GM19467 (cell line): ENCODE measurements around the gene CTNNA3.
"Not testable (repeated sequence)": the region's sequence is repeated elsewhere in the genome, so short reads cannot be mapped to it uniquely, and the experiment has no call there.

Experiments
- ATAC-seq: cut with Tn5 transposase; IDR thresholded peaks from one replicate; pipeline ENCODE4 v1.9.1; 2021; ENCODE audit warnings: mild to moderate bottlenecking, moderate library complexity; ENCODE audit not compliant: unreplicated experiment

The CTNNA3 gene

DNA sequence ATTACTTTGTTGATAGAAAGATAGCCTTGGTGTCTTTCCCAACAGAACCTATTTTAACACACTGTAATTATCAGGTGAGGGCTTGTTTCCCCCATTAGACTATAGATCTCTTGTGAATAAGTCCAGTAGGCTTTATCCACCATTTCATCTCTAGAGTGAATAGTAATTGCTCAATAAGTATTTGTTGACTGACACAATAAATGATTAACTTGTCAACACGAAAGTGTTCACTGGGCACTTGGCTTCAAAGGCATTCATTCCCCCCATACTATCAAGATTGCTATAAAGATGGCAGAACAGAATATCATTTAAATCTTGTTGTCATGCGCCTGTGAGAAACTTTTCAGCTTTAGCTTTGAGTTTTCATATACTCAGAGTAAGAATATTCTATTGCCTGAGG lies 1194.6 kb downstream of the CTNNA3 start:
- ATAC-seq, result no peak

GRCh38 chr10:66483966-66484365 lies 1212.0 kb downstream of the CTNNA3 start:
- ATAC-seq, result no peak

DNA sequence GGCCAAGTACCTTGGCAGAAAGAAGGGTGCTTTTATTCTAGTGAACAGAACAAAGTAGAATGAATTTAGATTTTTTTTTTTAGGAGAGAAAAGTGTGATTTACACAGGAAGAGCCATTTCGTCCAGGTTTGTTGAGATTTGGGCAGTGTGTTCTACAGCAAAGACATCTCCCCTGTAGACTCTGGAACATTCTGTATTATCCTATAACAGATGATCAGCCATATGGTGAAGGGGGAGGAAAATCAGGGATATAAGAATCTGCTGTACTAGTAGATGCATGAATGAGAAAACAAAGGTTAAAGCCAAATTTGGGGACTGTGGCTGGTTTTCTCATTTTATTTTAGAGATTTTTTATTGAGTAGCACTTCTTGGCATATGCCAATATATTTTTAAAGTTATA lies 1223.8 kb downstream of the CTNNA3 start:
- ATAC-seq, result no peak

GRCh38 chr10:66467042-66467441 lies 1229.0 kb downstream of the CTNNA3 start:
- ATAC-seq, result no peak

GRCh38 chr10:66466622-66467021 lies 1229.4 kb downstream of the CTNNA3 start:
- ATAC-seq, result no peak

DNA sequence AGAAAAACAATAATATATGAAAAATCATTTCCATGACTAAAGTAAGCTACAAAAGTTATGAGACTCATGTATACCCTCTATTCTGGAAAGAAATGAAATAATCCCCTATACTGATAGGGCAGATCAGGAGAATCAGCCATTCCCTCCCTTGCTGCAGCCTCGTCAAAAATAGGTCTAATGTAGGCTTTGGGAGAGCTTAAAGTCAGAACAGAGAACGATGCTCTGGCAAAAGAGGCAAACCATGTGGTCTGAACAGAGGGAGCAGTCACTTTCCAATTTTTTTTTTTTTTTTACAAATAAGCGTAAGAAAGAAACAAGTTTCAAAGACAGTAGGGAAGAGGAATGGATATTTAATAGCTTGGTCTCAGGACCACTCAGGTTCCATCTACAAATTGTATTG lies 1232.4 kb downstream of the CTNNA3 start:
- ATAC-seq, result no peak

DNA sequence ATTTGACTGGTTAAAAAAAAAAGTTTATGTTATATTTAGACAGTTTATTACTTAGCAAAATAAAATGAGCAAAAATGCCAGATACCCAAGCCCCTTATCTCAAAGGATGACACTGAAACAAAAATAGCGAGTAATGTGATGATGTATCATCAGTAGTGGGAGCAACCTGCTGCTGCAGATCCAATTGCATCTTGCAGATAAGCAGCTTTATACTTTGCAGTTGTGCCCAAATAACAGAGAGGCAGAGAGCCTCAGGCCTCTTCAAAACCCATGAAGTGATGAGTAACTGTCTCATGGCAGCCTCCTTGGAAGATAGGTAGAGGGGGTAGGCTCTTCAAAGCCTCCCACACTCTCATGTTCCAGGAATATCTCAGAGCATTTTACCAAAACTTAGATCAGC lies 1238.4 kb downstream of the CTNNA3 start:
- ATAC-seq, result no peak

DNA sequence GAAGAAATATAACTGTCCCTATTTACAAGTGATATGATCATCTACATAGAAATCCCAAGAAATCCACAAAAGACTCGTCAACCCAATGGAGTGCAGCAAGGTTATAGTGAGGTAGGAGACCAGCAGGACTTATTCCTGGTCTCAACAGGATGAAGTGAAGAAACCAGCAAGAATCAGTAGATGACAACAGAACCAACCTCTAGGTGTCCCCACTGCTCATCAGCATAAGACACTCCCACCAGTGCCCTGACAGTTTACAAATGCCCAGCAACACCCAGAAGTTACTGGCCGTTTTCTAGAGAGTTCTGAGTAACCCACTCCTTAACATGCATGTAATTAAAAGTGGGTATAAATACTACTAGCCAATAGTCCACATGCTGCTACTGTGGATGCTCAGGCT lies 1240.7 kb downstream of the CTNNA3 start:
- no peak for ATAC-seq

DNA sequence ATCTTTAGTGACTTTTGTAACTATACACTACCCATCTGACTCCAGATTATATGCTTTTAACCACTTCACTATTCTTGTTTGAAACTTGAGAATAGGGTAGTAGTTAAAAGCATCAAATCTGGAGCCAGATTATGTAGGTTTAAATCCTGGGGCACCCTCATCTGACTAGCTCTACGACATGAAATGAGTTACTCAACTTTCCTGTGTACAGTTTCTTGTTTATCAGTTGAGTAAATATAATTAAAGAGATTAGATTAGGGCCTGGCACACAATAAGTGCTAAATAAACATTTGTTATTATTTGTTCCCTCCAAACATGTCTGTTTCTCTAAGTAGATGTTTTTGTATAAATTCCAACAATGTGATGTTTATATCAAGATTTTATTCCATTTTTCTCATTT lies 1255.4 kb downstream of the CTNNA3 start:
- ATAC-seq, result no peak

GRCh38 chr10:66414943-66415342 lies 1281.1 kb downstream of the CTNNA3 start:
- ATAC-seq, result no peak

- ATAC-seq, result no peak
These were observed 1290.4 kb downstream of the CTNNA3 start for GRCh38 chr10:66405566-66405965.

DNA sequence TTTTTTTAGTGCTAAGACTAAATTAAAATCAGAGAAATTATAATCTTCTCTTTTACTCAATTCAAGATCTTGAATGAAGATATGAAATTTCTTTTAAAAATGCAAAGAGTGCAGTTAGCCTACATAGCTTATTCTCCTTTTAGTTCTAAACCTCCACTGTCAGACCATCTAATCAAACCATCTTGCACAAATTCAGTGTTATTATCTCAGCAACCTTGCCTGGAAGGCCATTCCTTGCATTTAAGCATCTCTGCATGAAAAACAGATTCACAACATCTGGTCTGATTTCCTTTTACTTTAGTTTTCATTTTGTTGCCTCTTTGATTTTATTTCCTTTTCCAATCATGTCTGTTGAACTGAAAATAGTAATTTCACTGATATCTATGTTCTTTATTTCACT lies 1297.3 kb downstream of the CTNNA3 start:
- no peak for ATAC-seq

DNA sequence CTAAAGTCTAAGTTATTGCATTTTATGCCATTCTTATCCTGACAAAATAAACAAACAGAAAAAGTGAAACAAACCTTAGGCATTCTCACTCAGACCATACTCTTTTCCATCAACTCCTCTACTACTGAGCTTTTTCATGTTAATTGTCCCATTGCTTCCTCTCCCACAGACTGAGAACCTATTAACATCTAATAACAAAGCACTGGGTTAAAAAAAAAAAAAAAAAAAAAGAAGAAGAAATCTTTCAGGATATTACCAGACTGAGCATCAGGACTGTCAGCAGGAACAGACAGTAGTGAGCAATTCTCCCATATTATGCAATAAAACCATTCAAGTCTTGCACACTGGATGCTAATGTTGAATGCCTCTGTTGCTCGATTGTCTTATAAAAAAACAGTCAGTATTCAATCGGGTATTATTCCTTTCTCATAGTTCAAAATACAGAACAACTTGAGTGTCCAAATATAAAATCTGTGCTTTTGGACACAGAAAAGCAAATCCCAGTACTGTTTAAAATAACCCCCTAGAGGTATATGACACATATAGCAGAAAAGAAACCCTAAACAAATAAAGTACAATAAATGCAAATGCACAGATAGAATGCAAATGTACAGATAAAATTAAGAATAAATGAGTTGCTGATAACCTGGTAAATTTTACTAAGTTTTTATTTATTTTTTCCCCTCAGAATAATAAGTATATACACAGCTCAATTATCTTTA lies 1301.5 kb downstream of the CTNNA3 start:
- no peak for ATAC-seq

DNA sequence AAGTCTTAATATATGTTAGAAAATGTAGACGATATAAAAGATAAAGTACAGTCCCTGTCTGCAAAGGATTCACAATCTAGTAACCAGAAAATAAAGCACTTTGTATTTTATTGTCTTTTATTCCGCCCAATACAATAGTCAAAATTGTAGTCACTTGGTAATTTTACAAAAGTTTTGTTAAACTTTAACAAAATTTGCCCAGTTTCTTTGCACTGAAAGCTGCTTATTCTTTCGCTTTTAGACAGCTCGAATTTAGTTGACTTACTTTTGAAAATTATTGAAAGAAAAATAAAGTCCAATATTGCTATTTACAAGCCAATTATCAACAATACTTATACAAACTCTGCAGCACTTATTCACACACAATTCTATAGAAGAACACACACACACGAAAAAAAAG lies 1305.1 kb downstream of the CTNNA3 start:
- no peak for ATAC-seq

- ATAC-seq, result no peak
These were observed 1315.0 kb downstream of the CTNNA3 start for GRCh38 chr10:66381045-66381444.

GRCh38 chr10:66378117-66378876 lies 1317.7 kb downstream of the CTNNA3 start:
- no peak for ATAC-seq

GRCh38 chr10:66368146-66368545 lies 1327.8 kb downstream of the CTNNA3 start:
- ATAC-seq, result no peak

- no peak for ATAC-seq
These were observed 1329.8 kb downstream of the CTNNA3 start for GRCh38 chr10:66366163-66366562.

DNA sequence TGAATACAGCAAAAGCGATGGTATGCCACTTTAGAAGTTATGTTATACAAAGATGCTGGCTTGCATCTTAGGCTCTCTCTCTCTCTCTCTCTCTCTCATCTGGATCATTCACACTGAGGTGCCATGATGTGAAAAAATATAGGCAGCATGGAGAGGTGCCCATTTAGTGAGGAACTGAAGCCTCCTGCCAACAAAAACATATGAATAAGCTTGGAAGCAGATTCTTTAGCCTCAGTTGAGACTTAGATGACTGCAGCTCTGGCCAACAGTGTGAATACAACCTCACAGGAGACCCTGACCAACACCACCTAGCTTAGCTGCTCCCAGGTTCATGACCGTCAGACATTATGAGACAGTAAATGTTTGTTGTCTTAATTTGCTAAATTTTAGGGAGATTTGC lies 1330.3 kb downstream of the CTNNA3 start:
- no peak for ATAC-seq

DNA sequence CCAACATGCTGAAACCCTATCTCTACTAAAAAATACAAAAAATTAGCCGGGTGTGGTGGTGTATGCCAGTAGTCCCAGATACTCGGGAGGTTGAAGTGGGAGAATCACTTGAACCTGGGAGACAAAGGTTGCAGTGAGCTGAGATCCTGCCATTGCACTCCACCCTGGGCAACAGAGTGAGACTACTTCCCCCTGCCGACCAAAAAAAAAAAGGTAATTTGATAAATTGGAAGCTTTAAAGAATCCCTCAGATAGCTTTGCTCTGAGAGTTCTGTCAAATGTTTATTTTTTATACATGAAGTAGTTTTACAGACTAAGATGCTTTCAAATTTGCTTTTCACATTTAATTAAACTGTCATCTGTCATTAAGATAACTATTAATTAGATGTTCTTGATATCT lies 1333.5 kb downstream of the CTNNA3 start:
- no peak for ATAC-seq

DNA sequence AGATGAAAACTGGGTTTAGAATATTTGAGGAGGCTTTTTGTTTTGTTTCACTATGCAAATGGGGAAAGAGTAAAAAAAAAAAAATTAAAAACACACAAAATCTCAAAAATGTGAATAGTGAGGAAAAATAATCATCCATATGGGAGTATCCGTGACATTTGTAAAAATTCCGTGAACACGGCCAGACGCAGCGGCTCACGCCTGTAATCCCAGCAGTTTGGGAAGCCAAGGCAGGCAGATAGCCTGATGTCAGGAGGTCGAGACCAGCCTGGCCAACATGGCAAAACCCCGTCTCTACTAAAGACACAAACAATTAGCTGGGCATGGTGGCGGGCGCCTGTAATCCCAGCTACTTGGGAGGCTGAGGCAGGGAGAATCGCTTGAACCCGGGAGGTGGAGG lies 1342.2 kb downstream of the CTNNA3 start:
- ATAC-seq, result not testable (repeated sequence)

DNA sequence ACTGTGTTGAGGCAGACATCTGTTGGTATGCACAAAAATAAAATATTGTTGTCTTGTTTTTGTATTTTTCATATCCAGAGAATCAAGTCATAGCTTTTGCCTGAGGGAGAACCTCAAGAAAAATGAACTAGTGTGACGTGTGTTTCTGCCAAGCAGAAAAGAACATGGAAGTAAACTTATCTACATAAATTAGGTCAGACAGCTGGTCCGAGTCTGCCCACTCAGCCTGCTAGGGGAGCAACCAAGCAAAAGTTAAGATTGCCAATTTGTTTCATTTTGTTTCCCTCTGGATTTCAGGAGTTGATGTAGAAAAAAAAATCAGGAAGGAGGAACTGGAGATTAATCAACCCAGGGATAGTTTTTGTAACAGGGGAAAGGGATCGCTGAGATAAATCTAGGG lies 1342.6 kb downstream of the CTNNA3 start:
- ATAC-seq, result no peak
